ENCODE results near the gene FHOD1. TPM values are rescaled to one million over a fixed set of nuclear protein-coding genes. Genes with fewer than 3 reads are reported as not detected.

FHOD1 gene
- total and polyA plus RNA-seq, 9 of the 15 experiments (the other 6 are each of a cell fraction or from before 2014, with no cell fraction given) = 18.7 to 126 (median 32.3) TPM

GRCh38 chr16:67265834-67266233, 18.6 kb upstream of the FHOD1 start:
- POLR2A ChIA-PET = interaction anchor here (0.8 to 1.7 kb wide), 5 partner anchors 13 to 366 kb away, joined by 3 to 9 read pairs (median 4); partner anchors contain the start of gene PLEKHG4
- in situ Hi-C loops (cut with MboI) = no loop called here
- no peak for TF ChIP-seq MCM2 (IDR thresholded peaks at IDR 0.05; ENCODE audit: low read depth)
- no peak for TF ChIP-seq ZEB2 (IDR thresholded peaks at IDR 0.05)
- TF ChIP-seq AFF1 (IDR thresholded peaks at IDR 0.05; ENCODE audit: low read depth in 1 of 2, partially characterized antibody in 2 of 2) = no peak
- no peak for TF ChIP-seq ZBTB26 (CRISPR knock-in tag; IDR thresholded peaks at IDR 0.05)
- no peak for TF ChIP-seq TCF7 (IDR thresholded peaks at IDR 0.05; ENCODE audit: borderline replicate concordance)
- TF ChIP-seq HNRNPUL1 (IDR thresholded peaks at IDR 0.05; ENCODE audit: low read length) = no peak
- no peak for TF ChIP-seq IRF2 (CRISPR knock-in tag; IDR thresholded peaks at IDR 0.05)
- no peak for TF ChIP-seq MEIS2 (IDR thresholded peaks at IDR 0.05; ENCODE audit: partially characterized antibody)
- TF ChIP-seq POLR3G (IDR thresholded peaks at IDR 0.05; ENCODE audit: extremely low read depth, insufficient read length, insufficient replicate concordance) = no peak
- TF ChIP-seq, protein P1, sequence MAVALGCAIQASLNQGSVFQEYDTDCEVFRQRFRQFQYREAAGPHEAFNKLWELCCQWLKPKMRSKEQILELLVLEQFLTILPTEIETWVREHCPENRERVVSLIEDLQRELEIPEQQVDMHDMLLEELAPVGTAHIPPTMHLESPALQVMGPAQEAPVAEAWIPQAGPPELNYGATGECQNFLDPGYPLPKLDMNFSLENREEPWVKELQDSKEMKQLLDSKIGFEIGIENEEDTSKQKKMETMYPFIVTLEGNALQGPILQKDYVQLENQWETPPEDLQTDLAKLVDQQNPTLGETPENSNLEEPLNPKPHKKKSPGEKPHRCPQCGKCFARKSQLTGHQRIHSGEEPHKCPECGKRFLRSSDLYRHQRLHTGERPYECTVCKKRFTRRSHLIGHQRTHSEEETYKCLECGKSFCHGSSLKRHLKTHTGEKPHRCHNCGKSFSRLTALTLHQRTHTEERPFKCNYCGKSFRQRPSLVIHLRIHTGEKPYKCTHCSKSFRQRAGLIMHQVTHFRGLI (CRISPR knock-in tag; IDR thresholded peaks at IDR 0.05) = no peak
- no peak for TF ChIP-seq HMG20A (CRISPR knock-in tag; conservative IDR thresholded peaks at IDR 0.05)
- TF ChIP-seq SIN3A (IDR thresholded peaks at IDR 0.05; ENCODE audit: borderline replicate concordance in 2 of 2, control insufficient read depth in 1 of 2, low read depth in 2 of 2, low read length in 2 of 2) = no peak
- TF ChIP-seq MAFG (tag; conservative IDR thresholded peaks at IDR 0.05) = no peak
- no peak for TF ChIP-seq STAG1 (CRISPR knock-in tag; IDR thresholded peaks at IDR 0.05; ENCODE audit: borderline replicate concordance)
- no peak for TF ChIP-seq ZC3H8 (IDR thresholded peaks at IDR 0.05)
- no peak for TF ChIP-seq MTA1 (IDR thresholded peaks at IDR 0.05; ENCODE audit: borderline replicate concordance)
- no peak for TF ChIP-seq CAMTA2 (CRISPR knock-in tag; conservative IDR thresholded peaks at IDR 0.05)
- no peak for TF ChIP-seq JUN (IDR thresholded peaks at IDR 0.05; ENCODE audit: borderline replicate concordance, low read depth, low read length)
- TF ChIP-seq JUN (CRISPR knock-in tag; IDR thresholded peaks at IDR 0.05; ENCODE audit: borderline replicate concordance) = no peak

More at GRCh38 chr16:67265834-67266233, 18.6 kb upstream of the FHOD1 start:
- H3K9ac ChIP-seq (ENCODE audit: insufficient read depth in 1 of 2, low read depth in 2 of 2, low read length in 2 of 2) = peak overlapping the region in 1 of 2 experiments; percentile 6; a peak in 1 of 4 replicates
- no peaks in the 10 kb centered on the region for H3K27me3 ChIP-seq (ENCODE audit: control insufficient read depth in 2 of 2, insufficient read depth in 2 of 2, low read length in 2 of 2)
- no peak overlapping the region for H3K4me2 ChIP-seq (ENCODE audit: insufficient read depth, low read length)
- peaks cover 24 to 32% of the 10 kb centered on the region in 2 experiments for H3K4me1 ChIP-seq (replicated peaks in 1 of 2; ENCODE audit: control insufficient read depth in 2 of 2, insufficient read depth in 2 of 2, low read length in 2 of 2)
- intact Hi-C loops (cut with micrococcal nuclease) = no loop called here
- H3K9me1 ChIP-seq (ENCODE audit: control insufficient read depth, insufficient read depth, low read length) = no peaks in the 10 kb centered on the region
- no peaks in the 10 kb centered on the region for H3K79me2 ChIP-seq (ENCODE audit: control insufficient read depth, insufficient read depth, low read length)
- no TSS peak for BruUV-seq (replicated peaks)
- DNase-seq (ENCODE audit: extremely low read depth in 1 of 4, low spot score in 3 of 4) = no peak
- H3K4me3 ChIP-seq = no peak overlapping the region
- no peak overlapping the region for H2AFZ ChIP-seq (ENCODE audit: low read depth, low read length)
- no peak overlapping the region for H3K27ac ChIP-seq (ENCODE audit: extremely low read depth, low read depth, low read length)
- no peak for FAIRE-seq
- H3K9me3 ChIP-seq (replicated peaks; ENCODE audit: control insufficient read depth, insufficient read depth, low read depth, low read length) = no peaks in the 10 kb centered on the region
- no peaks in the 10 kb centered on the region for H4K20me1 ChIP-seq (replicated peaks; ENCODE audit: control insufficient read depth, insufficient read depth, low read length)
- no peaks in the 10 kb centered on the region for H3K36me3 ChIP-seq (ENCODE audit: control insufficient read depth, insufficient read depth, low read length)
- no peak for ATAC-seq
- WGBS (ENCODE audit: insufficient coverage, low coverage, missing lambda C conversion rate) = 68% methylated on average over 8 of the region's 8 CpGs
- CTCF ChIA-PET (ENCODE audit: low intra/inter-chr PET ratio) = no interaction called here

Measured in K562 (cell line).